ENCODE data around the gene SKAP2. TPM values are rescaled to one million over a fixed set of nuclear protein-coding genes. Genes with fewer than 3 reads are reported as not detected.

SKAP2 gene
- polyA plus RNA-seq, 3 donors: 19.2 to 204 (median 158) TPM

GRCh38 chr7:26735976-26736600 is 128.3 kb downstream of the SKAP2 start:
- intact Hi-C loops (cut with micrococcal nuclease): no loop called here
- no peaks in the 10 kb centered on the region for H3K79me2 ChIP-seq (ENCODE audit: insufficient read depth, low read length)
- Mint-ChIP-seq H3K36me3 (peaks cover 65 to 81% of the 10 kb centered on the region in 2 donors), H3K4me3 (no peak overlapping the region), H3K9me3 (peaks cover 0 to 5% (median 0%) of the 10 kb centered on the region in 7 donors), H3K27ac (peak overlapping the region in 2 of 7 donors; percentile 30 to 72), H3K27me3 (ENCODE audit: low read depth in 3 of 3) (peaks cover 0 to 2% (median 0%) of the 10 kb centered on the region in 3 donors), H3K4me1 (peaks cover 6% of the 10 kb centered on the region)
- peaks cover 0 to 3% of the 10 kb centered on the region in 2 donors for H3K4me1 ChIP-seq (ENCODE audit: control insufficient read depth in 1 of 2, insufficient read depth in 2 of 2, low read length in 2 of 2)
- H3K9me3 ChIP-seq (replicated peaks in 1 of 2; ENCODE audit: control insufficient read depth in 1 of 2, insufficient read depth in 1 of 2, low read length in 2 of 2): no peaks in the 10 kb centered on the region
- DNase-seq: no peak
- H3K36me3 ChIP-seq (replicated peaks in 1 of 2; ENCODE audit: control insufficient read depth in 1 of 2, insufficient read depth in 2 of 2, low read length in 2 of 2): peaks cover 51 to 88% of the 10 kb centered on the region in 2 donors
- TF ChIP-seq CTCF (IDR thresholded peaks at IDR 0.05): no peak
- no CpG with 5 or more reads among the region's 2 CpGs for WGBS (ENCODE audit: insufficient coverage)
- no peak overlapping the region for H2AFZ ChIP-seq (ENCODE audit: insufficient read depth, low read depth, low read length, poor library complexity, severe bottlenecking)
- no peak overlapping the region for H3K4me2 ChIP-seq (replicated peaks; ENCODE audit: extremely low read depth, low read length, poor library complexity, severe bottlenecking)
- no peaks in the 10 kb centered on the region for H3K27me3 ChIP-seq (ENCODE audit: control insufficient read depth in 2 of 2, insufficient read depth in 2 of 2, low read length in 2 of 2)
- H3K4me3 ChIP-seq (replicated peaks in 1 of 3; ENCODE audit: low read depth in 2 of 3, low read length in 3 of 3): no peak overlapping the region
- H3K27ac ChIP-seq (ENCODE audit: low read depth in 1 of 2, low read length in 2 of 2): no peak overlapping the region
- H4K20me1 ChIP-seq (ENCODE audit: insufficient read depth, low read length): peaks cover 5% of the 10 kb centered on the region
- no peak overlapping the region for H3K9ac ChIP-seq (ENCODE audit: insufficient read depth, low read length, poor library complexity, severe bottlenecking)

DNA sequence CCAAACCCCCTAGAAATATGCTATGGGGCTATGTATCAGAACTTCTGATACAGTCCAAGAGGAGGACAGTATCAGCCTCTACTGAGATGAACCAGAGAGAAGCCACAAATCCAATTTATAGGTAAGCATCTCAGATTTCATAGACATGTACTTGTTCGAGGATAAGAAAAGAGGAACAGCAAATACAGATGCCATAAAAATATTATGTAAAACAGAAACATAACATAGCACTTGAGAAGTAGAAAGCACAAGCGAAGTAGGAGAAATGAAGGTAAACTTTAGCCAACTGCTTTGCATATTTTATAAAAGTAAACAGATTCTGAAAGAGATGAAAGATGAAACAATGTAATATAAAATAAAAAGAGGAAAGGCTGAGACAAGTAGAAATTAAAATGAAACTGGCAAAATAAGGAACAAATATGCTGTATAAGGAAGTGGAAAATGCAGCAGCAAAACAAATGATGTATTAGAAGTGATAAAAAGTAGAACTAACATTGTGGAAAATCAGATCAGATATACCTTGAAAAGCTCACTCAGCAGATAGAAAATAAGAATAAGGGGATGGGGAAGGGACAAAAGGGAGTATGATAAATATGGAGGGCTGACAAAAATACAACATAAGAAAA is 135.1 kb downstream of the SKAP2 start:
- no peaks in the 10 kb centered on the region for H3K27me3 ChIP-seq (ENCODE audit: control insufficient read depth in 2 of 2, insufficient read depth in 2 of 2, low read length in 2 of 2)
- H3K36me3 ChIP-seq (replicated peaks in 1 of 2; ENCODE audit: control insufficient read depth in 1 of 2, insufficient read depth in 2 of 2, low read length in 2 of 2): peaks cover 33 to 63% of the 10 kb centered on the region in 2 donors
- peak overlapping the region; percentile 0 for H3K9ac ChIP-seq (ENCODE audit: insufficient read depth, low read length, poor library complexity, severe bottlenecking)
- peak overlapping the region; percentile 12 to 58 (median 34) for H3K4me3 ChIP-seq (replicated peaks in 1 of 3; ENCODE audit: low read depth in 2 of 3, low read length in 3 of 3)
- H3K4me3 Mint-ChIP-seq: peak overlapping the region; percentile 2 to 46
- WGBS (ENCODE audit: insufficient coverage): no CpG with 5 or more reads among the region's 2 CpGs
- H2AFZ ChIP-seq (ENCODE audit: insufficient read depth, low read depth, low read length, poor library complexity, severe bottlenecking): peak overlapping the region; percentile 30
- peak; percentile 8 to 39 (median 12) for DNase-seq
- peaks cover 0 to 6% (median 2%) of the 10 kb centered on the region in 7 donors for H3K9me3 Mint-ChIP-seq
- H3K27ac Mint-ChIP-seq: peak overlapping the region; percentile 72 to 89 (median 80)
- peaks cover 43 to 55% of the 10 kb centered on the region in 2 donors for H3K36me3 Mint-ChIP-seq
- peak overlapping the region in 1 of 2 donors; percentile 80 for H3K27ac ChIP-seq (ENCODE audit: low read depth in 1 of 2, low read length in 2 of 2)
- H3K4me2 ChIP-seq (replicated peaks; ENCODE audit: extremely low read depth, low read length, poor library complexity, severe bottlenecking): peak overlapping the region; percentile 54
- no peaks in the 10 kb centered on the region for H3K79me2 ChIP-seq (ENCODE audit: insufficient read depth, low read length)
- peaks cover 22% of the 10 kb centered on the region for H3K4me1 Mint-ChIP-seq
- intact Hi-C loops (cut with micrococcal nuclease): no loop called here
- peaks cover 6% of the 10 kb centered on the region for H4K20me1 ChIP-seq (ENCODE audit: insufficient read depth, low read length)
- H3K4me1 ChIP-seq (ENCODE audit: control insufficient read depth in 1 of 2, insufficient read depth in 2 of 2, low read length in 2 of 2): peaks cover 12 to 22% of the 10 kb centered on the region in 2 donors
- no peaks in the 10 kb centered on the region for H3K27me3 Mint-ChIP-seq (ENCODE audit: low read depth in 3 of 3)
- no peak for TF ChIP-seq CTCF (IDR thresholded peaks at IDR 0.05)
- no peaks in the 10 kb centered on the region for H3K9me3 ChIP-seq (replicated peaks in 1 of 2; ENCODE audit: control insufficient read depth in 1 of 2, insufficient read depth in 1 of 2, low read length in 2 of 2)

All from CD14-positive monocyte (primary cell).